HG03558 (cell line): ENCODE results near the gene IPO9.
"Not testable (repeated sequence)": the region's sequence is repeated elsewhere in the genome, so short reads cannot be mapped to it uniquely, and the experiment has no call there.

Source experiments
- ATAC-seq: cut with Tn5 transposase; IDR thresholded peaks from one replicate; pipeline ENCODE4 v1.9.1; 2021; ENCODE audit warnings: moderate number of reproducible peaks; ENCODE audit not compliant: unreplicated experiment; ENCODE audit errors: extremely low read depth

Gene IPO9

DNA sequence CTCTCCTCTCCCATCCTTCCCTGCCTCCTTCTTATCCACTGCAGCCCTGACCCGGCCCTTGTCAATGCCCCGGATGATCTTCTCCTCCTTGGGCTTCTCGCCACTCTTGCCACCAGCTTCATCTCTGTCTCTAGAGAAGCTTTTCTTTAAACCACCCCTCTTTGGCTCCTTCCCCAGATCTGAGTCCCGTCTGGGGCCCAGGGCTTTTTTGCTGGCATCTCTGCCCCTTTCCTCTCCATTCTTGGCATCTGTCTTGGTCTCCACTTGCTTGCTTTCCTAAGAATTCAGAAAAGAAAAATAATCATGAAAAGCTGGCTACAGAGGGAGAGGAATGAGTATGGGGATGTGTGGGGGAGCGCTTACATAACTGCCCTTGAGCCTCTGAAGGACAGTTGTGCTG, 71.5 kb downstream of the IPO9 start:
- no peak for ATAC-seq

DNA sequence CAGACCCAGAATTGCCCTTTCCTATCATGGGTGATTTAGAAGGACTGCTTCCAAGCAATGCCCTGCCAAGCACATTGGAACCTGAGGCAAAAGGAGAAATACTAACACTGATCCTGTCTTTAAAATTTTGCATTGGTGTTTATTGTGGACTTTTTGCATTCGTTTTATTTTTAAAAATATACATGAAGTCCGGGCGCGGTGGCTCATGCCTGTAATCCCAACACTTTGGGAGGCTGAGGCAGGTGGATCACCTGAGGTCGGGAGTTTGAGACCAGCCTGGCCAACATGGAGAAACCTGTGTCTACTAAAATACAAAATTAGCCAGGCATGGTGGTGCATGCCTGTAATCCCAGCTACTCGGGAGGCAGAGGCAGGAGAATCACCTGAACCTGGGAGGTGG, 72.1 kb downstream of the IPO9 start:
- not testable (repeated sequence) for ATAC-seq

DNA sequence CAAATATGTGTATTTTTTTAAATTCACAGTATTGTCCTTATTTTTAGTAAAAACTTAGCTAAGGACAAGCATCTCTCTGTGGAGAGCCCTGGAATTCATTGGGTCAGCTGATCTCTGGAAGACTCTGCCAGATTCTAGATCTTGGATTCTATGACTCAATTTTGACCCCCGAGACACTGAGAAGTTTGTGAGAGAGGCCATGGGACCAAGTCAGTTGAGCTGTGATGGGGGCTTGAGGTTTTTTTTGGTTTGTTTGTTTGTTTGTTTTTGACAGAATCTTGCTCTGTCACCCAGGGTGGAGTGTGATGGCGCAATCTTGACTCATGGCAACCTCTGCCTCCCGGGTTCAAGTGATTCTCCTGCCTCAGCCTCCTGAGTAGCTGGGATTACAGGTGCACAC, 73.2 kb downstream of the IPO9 start:
- ATAC-seq, result no peak

DNA sequence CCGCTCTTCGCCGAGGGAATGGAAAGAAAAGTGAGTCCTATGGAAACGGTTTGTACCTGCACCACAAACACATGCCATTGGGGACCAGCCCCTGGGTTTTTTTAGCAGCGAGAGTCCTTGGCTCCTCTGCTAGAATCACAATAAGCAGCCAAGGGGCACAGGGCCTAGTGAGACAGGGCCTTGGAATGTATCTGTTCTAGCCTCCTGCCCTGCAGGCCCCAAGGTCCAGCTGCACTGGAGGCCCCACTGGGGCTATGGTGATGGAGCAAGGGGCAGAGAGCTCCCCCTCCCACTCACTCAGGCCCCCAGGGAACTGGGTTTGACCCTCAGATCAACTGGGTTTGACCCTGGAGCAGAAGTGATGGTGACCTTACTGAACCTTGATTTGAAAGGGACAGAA, 74.2 kb downstream of the IPO9 start:
- ATAC-seq, result no peak

DNA sequence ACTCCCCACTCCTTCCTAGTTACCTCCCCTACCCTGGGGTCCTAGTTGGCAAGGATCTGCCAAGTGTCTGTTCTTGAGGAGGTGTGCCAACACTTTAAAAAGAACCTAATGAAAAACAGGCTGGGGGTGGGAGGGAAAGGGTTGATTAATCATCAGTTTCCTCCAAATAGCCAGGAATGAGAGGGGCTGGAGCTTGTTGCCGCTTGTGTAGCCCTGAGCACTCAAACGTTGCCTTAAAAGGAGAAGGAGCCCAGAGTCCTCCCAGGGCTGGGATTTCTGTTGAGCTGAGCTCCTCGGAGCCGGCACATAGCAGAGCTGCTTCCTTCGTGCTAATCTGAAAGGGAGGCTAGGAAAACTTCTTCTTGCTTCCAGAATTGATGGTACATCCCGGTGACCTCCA, 75.6 kb downstream of the IPO9 start:
- ATAC-seq, result no peak

DNA sequence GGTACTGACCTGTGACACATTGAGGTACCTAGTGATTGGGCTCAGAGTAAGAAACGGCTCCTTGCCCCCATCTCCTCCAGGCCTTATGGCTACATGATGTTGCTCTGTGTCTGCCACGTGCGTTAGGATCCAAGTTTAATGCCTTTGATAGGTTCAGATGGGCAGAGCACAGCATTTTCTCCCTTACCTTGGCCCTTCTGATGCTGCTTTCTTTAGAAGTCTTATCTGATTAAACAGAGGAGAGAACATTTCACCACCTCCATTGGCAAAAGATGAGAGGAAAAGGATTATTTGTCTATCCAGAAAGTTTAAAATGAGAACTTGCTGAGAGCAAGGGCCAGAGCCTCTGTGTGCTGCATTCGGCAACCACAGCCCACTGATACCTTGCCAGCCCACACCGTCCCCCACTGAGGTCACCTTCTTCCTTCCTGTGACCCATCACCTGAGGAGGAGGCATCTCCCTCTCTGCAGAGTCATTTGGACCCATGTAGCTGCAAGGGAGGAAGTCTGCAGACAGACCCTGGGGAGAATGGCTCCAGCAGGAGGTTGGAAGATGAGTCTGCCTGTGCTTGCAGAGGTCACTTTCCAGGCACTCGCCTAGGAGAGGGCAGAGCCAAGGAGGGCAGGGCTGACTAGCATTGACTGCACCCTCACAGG, 76.4 kb downstream of the IPO9 start:
- no peak for ATAC-seq

DNA sequence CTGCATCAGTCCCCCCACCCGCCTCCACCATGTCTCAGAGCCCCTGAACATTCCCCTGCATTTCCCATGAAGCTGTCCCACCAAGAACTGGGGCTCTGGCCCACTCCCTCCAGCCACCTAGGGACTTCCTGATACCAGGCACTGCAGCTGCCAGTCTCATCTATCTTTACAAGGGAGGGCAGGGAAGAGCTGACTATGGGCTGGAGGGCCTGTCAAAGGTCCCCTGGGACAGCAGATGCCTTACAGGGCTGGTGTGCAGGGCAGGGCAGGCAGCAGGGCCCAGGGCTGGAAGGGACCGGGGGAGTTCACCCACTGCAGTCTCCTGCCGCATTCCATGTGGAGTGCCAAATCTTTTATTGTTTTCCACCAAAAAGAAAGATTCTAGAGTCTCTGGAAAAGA, 77.4 kb downstream of the IPO9 start:
- ATAC-seq, result no peak

DNA sequence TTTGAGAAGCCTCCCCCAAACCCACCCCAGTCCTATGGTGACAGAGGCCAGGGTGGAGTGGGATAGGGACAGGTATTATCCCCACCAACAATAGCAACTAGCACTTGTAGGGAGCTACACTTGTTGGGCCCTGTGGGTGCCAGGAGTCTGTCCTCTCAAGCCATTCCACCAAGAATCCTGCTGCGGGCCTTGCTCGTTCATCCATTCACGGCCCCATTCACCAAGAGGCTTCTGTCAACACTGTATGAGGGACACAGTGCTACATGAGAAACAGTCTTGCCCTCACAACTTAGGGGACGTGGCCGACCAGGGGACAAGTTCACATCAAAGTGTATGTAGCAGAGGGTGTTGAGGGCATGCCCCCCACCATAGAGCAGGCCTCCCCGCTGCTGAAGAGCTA, 78.7 kb downstream of the IPO9 start:
- ATAC-seq, result no peak

DNA sequence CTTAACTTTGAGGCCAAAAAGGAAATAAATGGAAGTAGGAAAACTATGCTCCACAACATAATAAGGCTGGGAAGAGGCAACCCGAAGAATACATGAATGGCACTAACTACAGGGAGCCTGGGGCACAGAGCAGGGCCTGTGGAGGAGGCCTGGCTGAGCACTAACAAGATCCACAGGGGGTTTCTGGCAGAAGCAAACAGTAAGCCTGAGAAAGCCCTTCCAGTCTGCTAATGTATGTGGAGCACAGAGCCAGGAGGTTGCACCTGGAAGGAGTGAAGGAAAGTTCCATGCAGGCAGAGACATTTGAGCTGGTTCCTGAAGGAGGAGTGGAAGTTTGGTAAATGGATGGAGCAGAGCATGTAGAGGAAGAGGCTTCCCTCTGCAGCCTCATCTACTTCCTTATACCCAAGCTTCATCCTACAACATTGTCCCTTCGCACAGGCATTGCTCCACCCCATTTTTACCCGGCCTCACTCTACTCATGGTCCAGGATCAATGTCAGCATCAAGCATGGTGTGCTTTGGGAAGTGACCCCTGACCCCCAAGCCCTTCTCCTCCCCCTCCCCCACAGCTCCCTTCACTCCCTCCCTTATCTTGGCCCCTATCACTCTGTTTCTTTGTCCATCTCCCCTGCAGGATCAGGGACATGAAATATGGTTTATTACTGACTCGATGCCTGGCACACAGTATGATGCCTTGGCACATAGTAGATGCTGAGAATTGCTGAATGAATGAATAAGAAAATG, 83.0 kb downstream of the IPO9 start:
- no peak for ATAC-seq

DNA sequence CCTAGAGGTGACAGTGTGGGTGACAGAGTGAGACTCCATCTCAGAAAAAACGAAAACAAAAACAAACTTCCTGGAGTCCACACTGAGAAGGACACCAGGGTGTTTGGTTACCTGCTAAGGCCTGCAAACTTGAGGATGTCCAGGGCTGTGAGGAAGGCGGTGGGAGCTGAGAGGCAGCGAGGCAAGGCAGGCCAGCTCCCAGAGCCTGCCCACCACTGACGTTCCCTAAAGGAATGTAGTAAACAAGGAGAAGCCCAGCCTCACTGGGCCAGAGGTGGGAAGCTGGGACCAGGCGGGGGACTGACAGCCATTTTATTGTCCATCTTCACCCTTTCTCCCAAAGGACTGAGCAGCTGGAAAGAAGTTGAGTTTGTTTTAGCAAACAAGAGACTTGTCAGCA, 83.9 kb downstream of the IPO9 start:
- no peak for ATAC-seq

DNA sequence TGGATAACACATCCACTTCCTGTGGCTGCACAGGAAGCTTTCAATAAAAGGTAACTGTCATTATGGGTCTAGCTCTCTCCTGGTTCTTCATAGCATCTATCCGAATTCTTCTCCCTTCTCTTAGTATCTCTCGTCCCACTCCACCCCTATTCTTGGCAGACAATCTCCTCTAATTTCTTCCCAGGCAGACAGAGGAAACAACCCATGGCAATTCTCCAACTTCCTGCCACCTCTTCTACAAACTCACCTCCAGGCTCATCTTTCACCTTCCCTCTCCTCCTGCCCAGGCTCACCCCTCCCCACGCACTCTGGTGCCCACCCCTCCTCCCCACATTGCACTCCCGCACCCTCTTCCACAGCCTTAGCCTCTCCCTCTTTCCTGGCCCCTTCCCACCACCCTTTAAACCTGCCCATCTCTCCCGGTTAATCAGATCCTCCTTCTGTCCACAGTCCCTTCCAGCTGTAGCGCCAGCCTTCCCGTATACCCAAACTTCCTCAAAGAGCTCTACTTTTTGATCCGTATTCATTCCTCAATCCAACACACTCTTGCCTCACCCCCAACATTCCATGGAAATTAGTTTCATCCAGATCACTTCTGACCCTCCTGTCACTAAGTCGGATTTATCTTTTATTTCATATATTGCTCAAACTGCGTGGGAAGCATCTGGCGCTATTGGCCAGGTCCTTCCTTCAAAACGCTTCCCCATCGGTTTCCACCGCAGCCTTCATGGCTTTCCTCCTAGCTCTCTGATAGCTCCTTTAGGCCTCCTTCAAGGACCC, 85.7 kb downstream of the IPO9 start:
- no peak for ATAC-seq

DNA sequence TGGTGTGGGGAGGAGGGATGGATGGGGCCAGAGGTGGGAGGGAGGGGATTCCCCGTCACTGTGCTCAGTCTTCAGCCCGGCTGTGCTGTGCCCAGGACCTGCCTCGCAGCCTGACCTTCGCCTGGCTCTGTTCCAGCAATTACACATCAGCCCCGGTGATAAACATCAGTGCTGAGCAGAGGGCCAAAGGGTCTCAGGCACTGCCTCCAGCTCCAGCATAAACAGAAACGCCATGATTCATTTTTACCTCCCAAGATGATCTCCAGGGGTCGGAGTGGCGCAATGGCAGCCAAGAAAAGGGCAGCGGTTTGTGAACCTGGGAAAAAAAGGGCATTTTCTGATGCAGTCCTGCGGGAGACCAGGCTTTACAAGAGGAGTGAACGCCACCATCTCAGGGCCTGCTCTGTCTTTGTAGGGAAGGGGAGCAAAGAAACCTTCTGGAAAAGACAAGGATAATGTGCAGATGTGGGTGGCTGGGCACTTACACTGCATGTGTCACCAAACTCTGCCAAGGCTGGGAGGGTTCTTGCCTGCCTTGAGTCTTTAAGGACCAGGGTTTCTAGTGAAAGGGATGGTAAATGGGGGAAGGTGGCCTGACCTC, 87.8 kb downstream of the IPO9 start:
- no peak for ATAC-seq

DNA sequence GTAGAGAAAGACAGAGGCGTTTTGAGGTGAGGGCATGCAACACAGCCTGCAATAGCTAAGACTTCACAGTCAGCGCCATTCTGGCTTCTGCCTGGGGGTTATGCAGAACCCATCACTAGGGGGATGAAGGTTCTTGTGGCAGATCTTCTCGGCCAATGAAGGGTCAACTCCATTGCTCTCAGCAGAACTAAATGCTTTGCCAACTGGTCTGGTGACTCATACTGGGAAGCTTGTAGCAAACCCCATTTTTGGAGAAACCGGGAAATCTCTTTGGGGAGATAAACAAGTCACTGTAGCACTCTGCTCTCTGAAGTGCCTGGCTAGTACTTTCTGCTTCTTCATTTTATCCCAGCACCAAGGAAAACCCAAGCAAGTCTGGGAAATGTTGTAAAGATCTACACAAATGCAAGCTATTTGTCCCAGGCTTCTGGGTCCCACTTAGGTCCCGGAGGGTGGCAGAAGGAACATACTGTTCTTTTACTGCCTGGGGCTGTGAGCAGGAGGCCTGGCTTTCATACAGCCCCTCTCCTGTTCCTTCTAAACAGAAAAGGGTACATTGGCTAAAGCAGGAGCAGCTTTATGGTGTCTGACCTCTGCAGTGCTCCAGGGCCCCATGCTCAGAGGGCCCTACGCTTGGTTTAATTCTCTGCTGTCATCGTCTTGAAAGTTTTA, 88.5 kb downstream of the IPO9 start:
- no peak for ATAC-seq

DNA sequence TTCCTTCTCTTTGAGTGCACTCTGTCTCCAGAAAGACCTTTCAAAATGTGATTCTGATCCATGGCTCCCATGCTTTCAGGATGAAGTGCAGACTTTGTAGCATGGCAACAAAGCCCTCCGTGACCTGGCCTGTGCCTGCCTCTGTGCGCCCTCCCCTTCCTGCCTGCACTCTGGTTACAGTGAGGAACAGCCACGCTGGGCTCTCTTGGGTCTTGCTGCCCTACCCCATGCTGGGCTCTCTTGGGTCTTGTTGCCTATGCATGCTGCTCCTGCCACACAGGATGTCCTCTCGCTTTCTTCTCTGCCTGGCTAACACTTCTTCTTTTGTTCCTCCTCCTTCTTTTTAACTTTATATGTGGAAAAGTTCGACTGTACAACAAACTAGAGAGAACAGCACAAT, 89.4 kb downstream of the IPO9 start:
- no peak for ATAC-seq

DNA sequence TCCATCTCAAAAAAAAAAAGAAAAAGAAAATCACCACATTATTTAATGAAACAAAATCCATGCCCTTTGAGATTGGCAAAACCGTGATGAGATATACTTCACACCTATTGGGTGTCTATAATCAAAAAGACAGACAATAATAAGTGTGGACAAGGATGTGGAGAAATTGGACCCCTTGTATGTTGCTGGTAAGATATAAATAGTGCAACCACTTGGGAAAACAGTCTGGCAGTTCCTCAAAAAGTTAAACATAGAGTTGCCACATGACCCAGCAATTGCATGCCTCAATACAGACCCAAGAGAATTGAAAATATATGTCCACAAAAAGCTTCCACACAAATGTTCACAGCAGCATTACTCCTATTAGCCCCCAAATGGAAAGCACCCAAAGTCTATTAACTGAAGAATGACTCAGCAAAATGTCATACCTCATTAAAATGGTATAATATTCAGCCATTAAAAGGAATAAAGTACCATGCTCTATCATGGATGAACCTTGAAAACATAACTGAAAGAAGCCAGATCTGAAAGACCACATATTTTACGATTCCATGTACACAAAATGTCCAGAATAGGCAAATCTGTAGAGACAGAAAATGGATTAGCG, 93.1 kb downstream of the IPO9 start:
- ATAC-seq, result no peak

DNA sequence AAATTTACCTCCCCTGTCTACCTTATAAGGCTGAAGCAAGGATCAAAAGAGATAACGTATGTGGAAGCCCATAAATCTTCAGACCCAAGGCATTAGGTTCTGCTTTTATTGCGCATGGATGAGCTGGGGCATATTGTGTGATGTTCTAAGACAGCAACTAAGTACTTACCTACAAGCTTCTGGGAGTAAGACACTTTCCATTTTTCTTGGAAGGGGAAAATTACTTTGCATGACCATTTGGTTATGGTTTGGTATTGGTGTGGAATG, 96.3 kb downstream of the IPO9 start:
- no peak for ATAC-seq

DNA sequence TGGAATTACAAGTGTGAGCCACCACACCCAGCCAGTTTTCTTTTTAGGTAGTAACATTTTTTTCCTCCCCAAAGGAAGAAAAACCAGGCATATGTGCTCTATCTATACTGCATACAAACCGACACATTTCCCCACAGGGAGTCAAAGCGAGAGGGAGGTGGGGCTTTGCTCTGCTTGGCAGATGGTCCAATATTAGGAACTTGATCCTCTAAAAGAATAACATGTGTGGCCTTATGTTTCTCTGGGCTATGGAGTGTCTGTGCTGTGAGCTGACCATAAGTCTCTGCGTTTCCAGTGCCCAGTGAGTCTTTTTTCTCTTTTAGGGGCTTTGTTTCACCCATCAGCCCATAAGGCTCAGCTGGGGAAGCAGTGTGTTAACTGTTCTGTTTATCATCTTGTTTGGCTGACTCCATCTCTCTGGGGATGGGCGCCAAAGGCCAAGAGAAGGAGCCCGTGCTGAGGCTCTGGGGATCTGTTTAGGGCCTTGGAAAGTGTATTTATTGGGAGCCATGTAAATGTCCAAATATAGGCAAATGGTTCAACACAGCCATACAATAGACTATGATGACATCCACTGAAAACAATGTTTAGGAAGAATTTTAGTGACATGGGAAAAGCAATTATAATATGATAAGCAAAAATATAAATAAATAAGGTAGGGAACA, 97.2 kb downstream of the IPO9 start:
- ATAC-seq, result no peak

DNA sequence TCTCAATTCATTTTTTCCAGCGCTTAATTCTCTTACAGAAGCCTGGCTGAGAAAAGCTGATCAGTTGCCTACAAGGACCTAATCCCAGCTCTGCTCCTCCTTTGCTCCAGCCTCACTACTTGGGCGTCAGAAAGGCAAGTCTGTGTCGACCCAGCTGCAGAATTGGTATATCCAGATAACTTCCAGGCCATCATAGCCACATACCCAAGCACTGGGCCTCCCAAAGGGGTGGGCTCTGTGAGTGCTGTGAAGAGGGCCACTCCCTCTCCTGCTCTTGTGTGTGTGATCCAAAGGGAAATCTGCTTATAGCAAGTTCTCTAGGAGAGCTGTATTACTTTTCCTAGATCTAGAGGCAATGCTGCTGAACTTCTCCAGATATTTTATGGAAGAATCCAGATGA, 99.3 kb downstream of the IPO9 start:
- ATAC-seq, result no peak

DNA sequence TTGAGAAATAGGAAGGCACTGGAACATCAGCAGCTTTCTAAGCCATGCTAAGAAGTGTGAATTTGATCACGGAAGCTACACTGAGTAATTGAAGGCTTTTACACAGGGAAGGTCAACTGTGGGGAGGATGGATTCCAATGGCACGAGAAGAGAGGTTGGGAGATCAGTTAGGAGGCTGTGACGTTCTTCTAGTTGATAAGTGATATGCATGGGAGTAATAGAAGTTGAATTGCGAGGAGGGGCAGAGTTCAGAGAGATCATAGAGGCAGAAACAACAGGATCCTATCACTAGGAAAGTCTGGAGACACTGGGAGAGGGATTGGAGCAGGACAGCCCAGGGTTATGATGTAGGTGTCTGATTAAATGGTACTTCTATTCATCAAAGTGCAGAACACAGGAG, 101.2 kb downstream of the IPO9 start:
- no peak for ATAC-seq

DNA sequence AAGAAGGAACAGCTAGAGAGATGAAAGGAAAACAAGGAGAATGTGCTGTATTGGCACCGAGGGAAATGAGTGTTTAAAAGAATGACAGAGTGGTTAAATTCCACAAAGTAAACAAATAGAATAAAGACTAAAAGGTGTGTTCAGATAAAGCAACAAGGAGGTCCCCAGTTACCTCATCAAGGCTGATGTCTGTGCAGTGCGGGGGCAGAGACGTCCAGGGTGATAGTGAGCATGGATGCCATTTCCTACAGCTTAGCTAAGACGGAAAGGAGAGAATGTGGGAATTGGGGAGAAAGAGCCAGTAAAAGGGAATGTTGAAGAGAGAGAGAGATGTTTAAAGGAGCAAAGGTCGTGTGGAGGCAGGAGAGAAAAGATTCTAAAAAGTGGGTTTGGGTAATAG, 101.8 kb downstream of the IPO9 start:
- no peak for ATAC-seq
